ENCODE data around the gene TTC9B.
"Not testable (repeated sequence)": the region's sequence is repeated elsewhere in the genome, so short reads cannot be mapped to it uniquely, and the experiment has no call there.

Gene TTC9B

GRCh38 chr19:40214936-40215335 is 3.2 kb downstream of the TTC9B start:
- no peak for DNase-seq (ENCODE audit: low spot score)

DNA sequence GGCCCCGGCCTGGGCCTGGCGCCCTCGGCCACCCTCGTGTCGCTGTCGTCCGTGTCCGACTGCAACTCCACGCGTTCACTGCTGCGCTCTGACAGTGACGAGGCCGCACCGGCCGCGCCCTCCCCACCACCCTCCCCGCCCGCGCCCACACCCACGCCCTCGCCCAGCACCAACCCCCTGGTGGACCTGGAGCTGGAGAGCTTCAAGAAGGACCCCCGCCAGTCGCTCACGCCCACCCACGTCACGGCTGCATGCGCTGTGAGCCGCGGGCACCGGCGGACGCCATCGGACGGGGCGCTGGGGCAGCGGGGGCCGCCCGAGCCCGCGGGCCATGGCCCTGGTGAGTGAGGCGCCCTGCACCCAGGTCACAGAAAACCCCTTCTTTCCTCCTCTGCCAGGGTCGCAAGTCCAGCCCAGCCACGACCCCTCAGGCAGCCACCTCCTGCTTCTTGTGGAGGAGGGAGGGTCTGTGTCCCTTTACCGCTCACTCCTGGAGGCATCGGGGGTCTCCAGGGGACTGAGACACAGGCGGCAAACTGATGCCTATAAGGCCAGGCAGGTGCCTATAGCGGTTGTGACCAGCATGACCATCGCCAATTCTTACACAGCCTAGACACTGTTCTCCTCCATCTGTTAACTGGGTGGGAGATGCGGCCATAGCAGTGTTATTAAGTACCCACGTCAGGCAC is 4.2 kb downstream of the TTC9B start:
- no peak for DNase-seq (ENCODE audit: low spot score)

DNA sequence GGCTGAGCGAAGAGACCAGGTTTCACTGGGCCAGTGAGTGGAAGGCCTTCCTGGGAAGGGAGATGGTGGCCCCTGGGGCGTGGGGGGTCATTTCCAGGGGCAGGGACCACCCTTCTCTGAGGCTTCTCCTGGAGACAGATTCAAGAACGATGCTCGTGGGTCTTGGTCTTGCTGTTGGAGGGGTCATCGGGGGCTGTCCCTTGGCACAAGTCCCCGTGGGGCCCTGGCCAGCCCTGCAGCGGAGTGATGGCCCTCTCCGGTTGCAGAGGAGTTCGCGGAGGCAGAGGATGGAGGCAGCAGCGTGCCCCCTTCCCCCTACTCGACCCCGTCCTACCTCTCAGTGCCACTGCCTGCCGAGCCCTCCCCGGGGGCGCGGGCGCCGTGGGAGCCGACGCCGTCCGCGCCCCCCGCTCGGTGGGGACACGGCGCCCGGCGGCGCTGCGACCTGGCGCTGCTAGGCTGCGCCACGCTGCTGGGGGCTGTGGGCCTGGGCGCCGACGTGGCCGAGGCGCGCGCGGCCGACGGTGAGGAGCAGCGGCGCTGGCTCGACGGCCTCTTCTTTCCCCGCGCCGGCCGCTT is 4.8 kb downstream of the TTC9B start:
- DNase-seq (ENCODE audit: low spot score), result no peak

GRCh38 chr19:40210889-40211288 is 7.3 kb downstream of the TTC9B start:
- no peak for DNase-seq (ENCODE audit: low spot score)

DNA sequence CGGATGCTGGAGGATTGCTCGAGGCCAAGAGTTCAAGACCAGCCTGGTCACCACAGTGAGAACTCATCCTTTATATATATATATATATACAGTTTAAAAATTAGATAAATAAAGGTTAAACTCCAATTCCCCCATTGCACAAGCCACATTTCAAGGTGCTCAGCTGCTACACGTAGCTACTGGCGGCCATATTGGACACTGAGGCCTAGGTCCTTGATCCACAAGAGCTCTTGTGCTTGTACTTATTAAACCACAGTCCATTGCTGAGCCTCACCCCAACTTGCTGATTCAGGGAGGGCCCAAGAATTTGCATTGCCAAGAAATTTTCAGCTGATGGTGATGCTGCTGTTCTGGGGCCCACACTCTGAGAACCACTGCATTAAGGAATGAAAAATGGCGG is 9.6 kb downstream of the TTC9B start:
- DNase-seq (ENCODE audit: low spot score), result no peak

- DNase-seq (ENCODE audit: low spot score), result no peak
Observed at GRCh38 chr19:40205760-40206159, 12.4 kb downstream of the TTC9B start.

DNA sequence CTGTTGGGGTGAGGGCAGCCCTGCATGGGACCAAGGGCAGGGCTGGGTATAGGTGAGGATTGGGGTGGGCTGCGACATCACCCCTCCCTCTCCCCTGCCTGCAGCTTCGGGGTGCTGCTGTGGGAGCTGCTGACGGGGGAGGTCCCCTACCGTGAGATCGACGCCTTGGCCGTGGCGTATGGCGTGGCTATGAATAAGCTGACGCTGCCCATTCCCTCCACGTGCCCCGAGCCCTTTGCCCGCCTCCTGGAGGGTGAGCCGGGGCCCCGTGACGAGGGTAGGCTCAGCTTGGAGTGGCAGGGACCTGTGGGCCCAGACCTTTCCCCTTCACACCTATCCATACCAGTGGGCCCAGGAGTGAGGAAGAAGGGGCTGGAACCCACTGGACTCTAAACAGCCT is 13.8 kb downstream of the TTC9B start:
- no peak for DNase-seq (ENCODE audit: low spot score)

DNA sequence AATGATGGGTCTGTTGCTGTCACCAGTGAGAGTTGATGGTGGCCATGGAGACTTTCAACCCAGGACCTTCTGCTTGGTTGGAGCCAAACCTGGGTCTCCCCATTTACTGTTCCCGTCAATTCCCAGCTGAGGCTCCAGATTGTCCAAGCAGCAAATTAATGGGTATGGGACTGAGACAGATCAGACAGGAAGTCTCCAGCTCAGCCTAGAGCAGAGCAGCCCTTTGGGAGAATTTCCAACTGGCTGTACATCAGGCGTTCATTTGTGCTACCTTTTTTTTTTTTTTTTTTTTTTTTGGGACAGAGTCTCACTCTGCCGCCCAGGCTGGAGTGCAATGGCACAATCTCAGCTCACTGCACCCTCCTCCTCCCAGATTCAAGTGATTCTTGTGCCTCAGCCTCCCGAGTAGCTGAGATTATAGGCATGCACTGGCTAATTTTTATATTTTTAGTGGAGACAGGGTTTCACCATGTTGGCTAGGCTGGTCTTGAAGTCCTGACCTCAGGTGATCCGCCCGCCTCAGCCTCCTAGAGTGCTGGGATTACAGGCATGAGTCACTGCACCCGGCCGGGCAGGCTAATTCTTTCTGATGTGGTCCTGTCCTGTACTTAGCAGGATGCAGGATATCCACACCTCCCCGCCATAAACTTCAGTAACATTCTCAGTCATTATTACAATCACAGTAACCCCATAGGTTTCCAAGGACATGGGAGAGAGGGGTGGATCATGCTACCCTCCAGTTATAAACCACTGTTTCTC is 17.7 kb downstream of the TTC9B start:
- DNase-seq (ENCODE audit: low spot score), result no peak

GRCh38 chr19:40198272-40198990 is 19.8 kb downstream of the TTC9B start:
- no peak for DNase-seq (ENCODE audit: low spot score)

DNA sequence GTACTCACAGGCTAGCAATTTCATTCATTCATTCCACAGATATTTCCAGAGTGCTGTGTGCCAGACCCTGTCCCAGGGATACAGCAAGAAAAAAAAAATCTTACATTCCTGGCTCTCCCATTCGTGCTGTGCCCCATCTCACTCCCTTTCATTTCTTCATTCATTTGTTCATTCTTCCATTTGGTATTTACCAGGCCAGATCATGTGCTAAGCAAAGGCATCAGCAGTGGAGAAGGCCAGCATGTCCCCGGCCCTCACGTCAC is 24.7 kb downstream of the TTC9B start:
- no peak for DNase-seq (ENCODE audit: low spot score)

- DNase-seq (ENCODE audit: low spot score), result no peak
Observed at GRCh38 chr19:40192758-40193586, 25.2 kb downstream of the TTC9B start.

DNA sequence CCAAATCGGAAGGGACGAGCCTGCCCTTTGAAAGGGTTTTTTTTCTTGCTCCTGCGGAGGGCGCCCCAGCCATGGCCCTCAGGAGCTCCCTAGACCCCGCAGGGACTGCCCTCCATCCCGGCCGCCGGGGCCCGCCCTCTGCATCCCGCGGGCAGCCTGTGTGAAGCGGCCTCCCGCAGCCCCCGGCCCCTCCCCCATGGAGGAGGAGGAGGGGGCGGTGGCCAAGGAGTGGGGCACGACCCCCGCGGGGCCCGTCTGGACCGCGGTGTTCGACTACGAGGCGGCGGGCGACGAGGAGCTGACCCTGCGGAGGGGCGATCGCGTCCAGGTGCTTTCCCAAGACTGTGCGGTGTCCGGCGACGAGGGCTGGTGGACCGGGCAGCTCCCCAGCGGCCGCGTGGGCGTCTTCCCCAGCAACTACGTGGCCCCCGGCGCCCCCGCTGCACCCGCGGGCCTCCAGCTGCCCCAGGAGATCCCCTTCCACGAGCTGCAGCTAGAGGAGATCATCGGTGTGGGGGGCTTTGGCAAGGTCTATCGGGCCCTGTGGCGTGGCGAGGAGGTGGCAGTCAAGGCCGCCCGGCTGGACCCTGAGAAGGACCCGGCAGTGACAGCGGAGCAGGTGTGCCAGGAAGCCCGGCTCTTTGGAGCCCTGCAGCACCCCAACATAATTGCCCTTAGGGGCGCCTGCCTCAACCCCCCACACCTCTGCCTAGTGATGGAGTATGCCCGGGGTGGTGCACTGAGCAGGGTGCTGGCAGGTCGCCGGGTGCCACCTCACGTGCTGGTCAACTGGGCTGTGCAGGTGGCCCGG is 26.1 kb downstream of the TTC9B start:
- no peak for DNase-seq (ENCODE audit: low spot score)

- DNase-seq (ENCODE audit: low spot score), result peak; percentile 84
Observed at GRCh38 chr19:40190891-40191835, 27.0 kb downstream of the TTC9B start, which contains the start of gene MAP3K10. TSS of gene MAP3K10 (plus strand) at chr19:40191426. CDS start at chr19:40192032, 606 bp downstream.

- DNase-seq (ENCODE audit: low spot score), result no peak
Observed at GRCh38 chr19:40184273-40184672, 33.9 kb downstream of the TTC9B start.

DNA sequence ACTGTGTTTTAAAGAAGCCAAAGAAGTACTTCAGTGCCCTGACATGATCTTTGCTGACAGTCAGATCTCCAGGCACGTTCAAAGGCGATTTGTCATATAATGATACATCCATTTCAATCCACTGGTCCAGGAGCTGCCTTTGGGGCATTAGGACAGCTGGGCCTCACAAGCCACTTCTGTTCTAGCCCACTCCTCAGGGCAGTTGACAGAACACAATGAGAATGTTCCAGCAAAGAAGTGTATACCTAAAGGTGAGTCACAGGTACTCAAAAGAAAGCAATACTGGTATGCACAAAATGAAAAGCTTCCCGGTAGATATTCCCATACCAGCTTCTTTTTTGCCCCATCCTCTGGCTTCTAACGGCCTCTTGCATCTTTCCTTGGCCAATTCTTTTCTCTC is 39.4 kb downstream of the TTC9B start:
- DNase-seq (ENCODE audit: low spot score), result no peak

- no peak for DNase-seq (ENCODE audit: low spot score)
Observed at GRCh38 chr19:40177286-40178070, 40.7 kb downstream of the TTC9B start.

- no peak for DNase-seq (ENCODE audit: low spot score)
Observed at GRCh38 chr19:40175820-40176219, 42.4 kb downstream of the TTC9B start.

GRCh38 chr19:40174092-40174491 is 44.1 kb downstream of the TTC9B start:
- DNase-seq (ENCODE audit: low spot score), result no peak

DNA sequence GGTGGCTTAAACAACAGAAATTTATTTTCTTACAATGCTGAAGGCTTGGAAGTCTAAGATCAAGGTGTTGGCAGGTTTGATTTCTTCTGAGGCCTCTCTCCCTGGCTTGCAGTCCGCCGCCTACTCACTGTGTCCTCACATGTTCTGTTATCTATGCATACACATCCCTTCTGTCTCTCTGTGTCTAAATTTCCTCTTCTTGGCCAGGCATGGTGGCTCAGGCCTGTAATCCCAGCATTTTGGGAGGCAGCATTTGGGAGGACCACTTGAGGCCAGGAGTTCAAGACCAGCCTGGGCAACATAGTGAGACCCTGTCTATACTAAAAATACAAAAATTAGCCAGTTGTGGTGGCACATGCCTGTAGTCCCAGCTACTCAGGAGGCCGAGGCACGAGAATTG is 46.9 kb downstream of the TTC9B start:
- not testable (repeated sequence) for DNase-seq (ENCODE audit: low spot score)
